Parathyroid adenoma (tissue), 2 donors: ENCODE results near the gene ZNF638.

Source experiments
- H2AFZ ChIP-seq: fragments of 300-600 bp; sonication (generic); one replicate; pipeline ENCODE4 v1.7.0; 2017; ENCODE audit warnings: antibody characterized with exemption, mild to moderate bottlenecking
- H3K27ac ChIP-seq: fragments of 300-600 bp; sonication (generic); one replicate; pipeline ENCODE4 v1.7.0; 2017
- H3K27me3 ChIP-seq: fragments of 300-600 bp; sonication (generic); one replicate; pipeline ENCODE4 v1.7.0; 2017; ENCODE audit warnings: low read length; ENCODE audit not compliant: control insufficient read depth, insufficient read depth
- H3K36me3 ChIP-seq: fragments of 300-600 bp; sonication (generic); one replicate; pipeline ENCODE4 v1.7.0; 2017; ENCODE audit warnings: low read length; ENCODE audit not compliant: control insufficient read depth, insufficient read depth
- H3K4me1 ChIP-seq: fragments of 300-600 bp; sonication (generic); one replicate; pipeline ENCODE4 v1.7.0; 2017; ENCODE audit warnings: control low read depth
- H3K4me2 ChIP-seq: fragments of 300-600 bp; sonication (generic); one replicate; pipeline ENCODE4 v1.7.0; 2017; ENCODE audit warnings: low read length
- H3K4me3 ChIP-seq: fragments of 300-600 bp; sonication (generic); one replicate; pipeline ENCODE4 v1.7.0; 2017; ENCODE audit warnings: low read depth, low read length
- H3K79me2 ChIP-seq: fragments of 300-600 bp; sonication (generic); one replicate; pipeline ENCODE4 v1.7.0; 2017; ENCODE audit warnings: control low read depth
- H3K9ac ChIP-seq: fragments of 300-600 bp; sonication (generic); one replicate; pipeline ENCODE4 v1.7.0; 2017; ENCODE audit warnings: mild to moderate bottlenecking
- H3K9me3 ChIP-seq: fragments of 300-600 bp; sonication (generic); one replicate; pipeline ENCODE4 v1.7.0; 2017; ENCODE audit warnings: low read length; ENCODE audit not compliant: control insufficient read depth
- TF ChIP-seq, protein P1 (sequence below): fragments of 300-600 bp; sonication (generic); IDR thresholded peaks from one replicate; pipeline ENCODE4 v1.7.0; 2017; ENCODE audit warnings: antibody characterized with exemption, mild to moderate bottlenecking
- donor health status: primary hyperparathyroidism.

Gene ZNF638

DNA sequence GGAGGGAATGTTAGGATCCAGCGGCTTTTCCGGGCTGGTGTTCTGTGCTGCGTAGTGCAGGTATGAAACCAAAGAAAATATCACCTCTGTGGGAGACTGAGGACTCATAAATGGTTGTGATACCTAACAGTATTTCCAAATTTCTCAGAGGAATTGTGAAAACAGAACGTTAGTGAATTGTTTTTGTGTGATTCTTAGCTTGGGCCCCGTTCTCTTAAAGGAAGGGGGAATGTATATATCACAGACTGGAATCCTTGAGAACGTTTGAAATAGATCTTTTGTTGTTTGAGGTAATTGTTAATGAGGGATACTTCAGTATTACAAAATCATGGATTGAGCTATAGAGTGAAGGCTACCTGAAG lies 834 bp downstream of the ZNF638 start:
- H3K4me3 ChIP-seq = peak overlapping the region; percentile 94
- peaks cover 51% of the 10 kb centered on the region for H3K79me2 ChIP-seq
- TF ChIP-seq, protein P1, sequence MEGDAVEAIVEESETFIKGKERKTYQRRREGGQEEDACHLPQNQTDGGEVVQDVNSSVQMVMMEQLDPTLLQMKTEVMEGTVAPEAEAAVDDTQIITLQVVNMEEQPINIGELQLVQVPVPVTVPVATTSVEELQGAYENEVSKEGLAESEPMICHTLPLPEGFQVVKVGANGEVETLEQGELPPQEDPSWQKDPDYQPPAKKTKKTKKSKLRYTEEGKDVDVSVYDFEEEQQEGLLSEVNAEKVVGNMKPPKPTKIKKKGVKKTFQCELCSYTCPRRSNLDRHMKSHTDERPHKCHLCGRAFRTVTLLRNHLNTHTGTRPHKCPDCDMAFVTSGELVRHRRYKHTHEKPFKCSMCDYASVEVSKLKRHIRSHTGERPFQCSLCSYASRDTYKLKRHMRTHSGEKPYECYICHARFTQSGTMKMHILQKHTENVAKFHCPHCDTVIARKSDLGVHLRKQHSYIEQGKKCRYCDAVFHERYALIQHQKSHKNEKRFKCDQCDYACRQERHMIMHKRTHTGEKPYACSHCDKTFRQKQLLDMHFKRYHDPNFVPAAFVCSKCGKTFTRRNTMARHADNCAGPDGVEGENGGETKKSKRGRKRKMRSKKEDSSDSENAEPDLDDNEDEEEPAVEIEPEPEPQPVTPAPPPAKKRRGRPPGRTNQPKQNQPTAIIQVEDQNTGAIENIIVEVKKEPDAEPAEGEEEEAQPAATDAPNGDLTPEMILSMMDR = no peak
- peak overlapping the region; percentile 84 for H3K27ac ChIP-seq
- peaks cover 12% of the 10 kb centered on the region for H3K4me1 ChIP-seq
- H3K36me3 ChIP-seq = no peaks in the 10 kb centered on the region
- no peaks in the 10 kb centered on the region for H3K9me3 ChIP-seq
- peak overlapping the region; percentile 91 for H3K9ac ChIP-seq
- H2AFZ ChIP-seq = peak overlapping the region; percentile 88
- H3K4me2 ChIP-seq = peak overlapping the region; percentile 87
- no peaks in the 10 kb centered on the region for H3K27me3 ChIP-seq

DNA sequence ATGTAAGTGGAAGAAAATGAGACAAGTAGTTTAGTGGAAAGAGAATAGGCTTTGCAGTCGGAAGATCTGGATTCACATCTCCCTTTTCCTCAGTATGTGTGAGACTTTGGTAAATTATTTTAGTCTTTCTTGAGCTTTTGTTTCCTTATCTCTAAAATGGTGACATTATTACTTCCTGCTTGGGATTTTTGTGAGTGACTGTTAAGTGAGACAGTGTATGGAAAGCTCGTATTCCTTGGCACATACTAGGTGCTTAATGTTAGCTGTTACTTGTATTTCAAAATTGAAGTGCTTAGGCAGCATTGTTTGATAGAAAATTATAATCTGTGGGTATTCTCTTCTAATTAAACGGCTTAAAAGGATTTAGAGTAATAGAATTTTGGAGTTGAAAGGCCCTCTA lies 2.0 kb downstream of the ZNF638 start:
- Histone ChIP-seq H3K79me2 (peaks cover 55% of the 10 kb centered on the region), H3K9me3 (no peaks in the 10 kb centered on the region), H3K27me3 (no peaks in the 10 kb centered on the region), H3K36me3 (no peaks in the 10 kb centered on the region), H3K4me1 (peaks cover 12% of the 10 kb centered on the region), H3K4me2 (peak overlapping the region; percentile 87), H3K4me3 (peak overlapping the region; percentile 94), H3K27ac (no peak overlapping the region), H3K9ac (no peak overlapping the region), H2AFZ (no peak overlapping the region)
- TF ChIP-seq, protein P1 = no peak

DNA sequence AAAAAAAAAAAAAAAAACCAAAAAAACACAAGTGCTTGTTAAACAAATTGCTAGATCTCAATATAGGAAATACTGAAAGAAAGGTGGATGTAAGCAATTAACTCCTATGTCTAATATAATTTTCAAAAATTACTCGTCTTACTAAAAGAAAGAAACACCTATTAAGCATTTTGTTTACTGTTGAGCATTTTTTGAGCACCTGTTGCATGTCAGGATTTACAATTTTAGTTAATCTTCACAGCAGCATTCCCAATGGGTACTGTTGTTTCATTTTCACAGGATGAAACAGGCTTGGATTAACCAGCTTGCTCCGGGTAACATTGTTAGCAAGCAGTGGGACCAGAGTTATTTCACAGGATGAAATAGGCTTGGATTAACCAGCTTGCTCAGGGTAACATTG lies 4.8 kb downstream of the ZNF638 start:
- Histone ChIP-seq H3K9me3 (no peaks in the 10 kb centered on the region), H3K79me2 (peaks cover 60% of the 10 kb centered on the region), H3K27me3 (no peaks in the 10 kb centered on the region), H3K36me3 (no peaks in the 10 kb centered on the region), H3K4me2 (no peak overlapping the region), H2AFZ (no peak overlapping the region), H3K4me3 (no peak overlapping the region), H3K4me1 (peaks cover 12% of the 10 kb centered on the region), H3K27ac (no peak overlapping the region), H3K9ac (no peak overlapping the region)
- TF ChIP-seq, protein P1 = no peak

DNA sequence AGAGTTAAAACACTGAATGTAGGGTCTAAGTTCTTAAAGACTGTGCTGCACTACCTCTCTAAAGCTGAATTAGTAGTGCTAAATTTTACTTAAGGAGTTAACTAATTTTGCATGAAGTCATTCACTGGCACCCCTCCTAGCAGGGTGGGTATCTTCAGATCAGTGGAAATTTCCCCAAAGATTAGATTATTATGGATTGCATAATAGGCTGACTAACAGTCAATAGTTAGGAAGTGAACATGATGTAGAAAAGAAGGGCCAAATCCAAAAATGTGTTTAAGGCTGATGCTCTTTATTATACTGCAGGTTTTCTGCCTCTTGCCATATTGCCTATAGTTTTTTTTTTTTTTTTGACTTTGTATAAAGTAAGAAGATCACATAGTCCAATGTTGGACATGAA lies 5.2 kb downstream of the ZNF638 start:
- Histone ChIP-seq H3K27me3 (no peaks in the 10 kb centered on the region), H3K4me3 (no peak overlapping the region), H2AFZ (no peak overlapping the region), H3K9ac (no peak overlapping the region), H3K27ac (no peak overlapping the region), H3K36me3 (no peaks in the 10 kb centered on the region), H3K4me2 (no peak overlapping the region), H3K4me1 (peaks cover 12% of the 10 kb centered on the region), H3K79me2 (peaks cover 60% of the 10 kb centered on the region), H3K9me3 (no peaks in the 10 kb centered on the region)
- TF ChIP-seq, protein P1 = no peak

DNA sequence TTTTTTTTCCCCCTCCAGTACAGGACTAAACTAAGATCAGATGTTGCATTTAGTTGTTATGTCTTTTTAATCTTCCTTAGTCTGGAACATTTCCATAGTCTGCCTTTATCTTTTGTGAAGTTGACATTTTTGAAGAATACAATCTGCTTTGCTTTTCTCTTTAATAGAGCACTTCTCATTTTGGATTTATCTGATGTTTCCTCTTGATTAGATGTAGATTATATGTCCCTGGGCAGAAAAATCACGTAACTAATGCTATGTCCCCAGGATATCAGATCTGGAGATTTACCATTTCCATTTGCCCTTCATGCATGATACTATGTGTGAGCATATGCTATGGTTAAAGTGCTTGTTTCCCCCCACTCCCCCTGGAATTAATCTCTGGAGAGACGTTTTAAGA lies 6.2 kb downstream of the ZNF638 start:
- TF ChIP-seq, protein P1 = no peak
- no peak overlapping the region for H3K9ac ChIP-seq
- peaks cover 50% of the 10 kb centered on the region for H3K79me2 ChIP-seq
- H3K9me3 ChIP-seq = no peaks in the 10 kb centered on the region
- no peaks in the 10 kb centered on the region for H3K36me3 ChIP-seq
- H3K4me3 ChIP-seq = no peak overlapping the region
- H3K4me2 ChIP-seq = peak overlapping the region; percentile 3
- H3K27me3 ChIP-seq = no peaks in the 10 kb centered on the region
- no peak overlapping the region for H2AFZ ChIP-seq
- H3K27ac ChIP-seq = no peak overlapping the region
- peaks cover 12% of the 10 kb centered on the region for H3K4me1 ChIP-seq
